Right renal cortex interstitium (tissue), 3 donors: ENCODE results near the gene ZBTB45. TPM values are rescaled to one million over a fixed set of nuclear protein-coding genes. Genes with fewer than 3 reads are reported as not detected.
"Not testable (repeated sequence)": the region's sequence is repeated elsewhere in the genome, so short reads cannot be mapped to it uniquely, and the experiment has no call there.

Source experiments
- DNase-seq, 3 donors: peaks; one replicate each; pipeline ENCODE4 v3.0.0-alpha.2; 2013; ENCODE audit warnings: low read depth in 3 of 3, low spot score in 2 of 3
- polyA plus RNA-seq, 3 donors: library from polyadenylated mRNA; unstranded; fragments of 120-200 nt; gene quantifications; one replicate each; pipeline ENCODE4 v1.2.1, GENCODE V29; 2013; ENCODE audit not compliant: insufficient read length in 3 of 3

ZBTB45 gene
- polyA plus RNA-seq, 3 donors: 7.8 to 10.5 (median 10.0) TPM

DNA sequence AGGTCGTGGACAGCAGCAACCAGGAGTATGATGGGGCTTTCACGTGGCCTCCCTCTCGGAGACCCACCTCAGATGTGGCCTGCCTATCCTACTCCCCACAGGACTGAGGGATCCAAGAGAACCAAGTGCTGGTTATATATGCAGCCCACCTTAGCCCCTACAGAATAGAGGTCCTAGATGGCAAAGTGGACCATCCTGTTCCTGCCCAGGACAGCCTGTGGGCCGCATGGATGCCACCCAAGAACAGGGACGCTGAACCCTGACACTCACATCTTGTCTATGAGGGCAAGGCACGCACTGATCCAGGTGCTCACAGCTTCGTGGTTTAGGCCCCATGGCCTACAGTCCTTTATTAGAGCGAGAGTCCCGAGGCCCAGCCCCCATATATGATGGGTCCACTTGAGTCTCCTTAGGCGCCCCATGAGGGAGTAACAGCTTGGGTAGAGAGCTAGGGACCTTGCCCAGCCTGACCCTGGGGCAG is 6.4 kb downstream of the ZBTB45 start:
- DNase-seq: no peak

DNA sequence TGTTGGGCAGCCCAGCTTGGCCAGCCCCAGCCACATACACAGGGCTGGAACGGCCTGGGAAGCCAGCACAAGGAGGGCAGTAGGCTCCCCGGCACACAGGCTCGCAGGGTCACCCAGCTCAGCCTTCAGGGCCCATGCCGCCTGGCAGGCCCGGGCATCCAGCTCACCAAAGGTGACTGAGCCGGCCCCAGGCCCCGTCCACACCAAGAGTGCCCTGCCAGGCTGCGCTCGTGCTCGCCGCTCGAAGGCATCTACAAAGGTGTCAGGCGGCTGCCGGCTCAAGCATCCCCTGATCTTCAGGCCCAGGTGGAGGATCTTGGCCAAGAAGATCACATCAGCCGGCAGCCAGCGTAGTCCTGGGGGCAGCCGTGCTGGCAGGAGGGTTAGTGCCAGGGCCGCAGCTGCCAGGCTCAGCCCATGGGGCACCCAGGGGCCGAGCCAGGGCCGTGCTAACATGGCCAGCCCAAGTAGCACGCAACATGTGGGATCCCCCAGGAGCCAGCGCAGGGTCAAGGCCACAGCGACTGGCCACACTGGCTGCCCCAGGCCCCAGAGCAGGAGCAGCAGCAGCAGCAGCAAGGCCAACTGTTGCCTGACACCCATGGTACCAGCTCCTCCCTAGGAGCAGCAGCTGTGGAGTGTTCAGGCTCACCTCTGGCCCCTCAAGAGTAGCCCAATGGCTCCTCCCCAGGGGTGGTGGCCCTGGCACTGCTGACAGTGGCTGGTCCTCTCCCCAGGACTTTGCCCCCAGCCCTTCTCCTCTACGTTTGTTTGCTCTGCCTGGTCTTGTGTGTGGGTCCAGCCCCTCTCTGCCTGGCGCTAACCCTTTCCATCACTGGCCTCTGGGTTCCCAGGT is 8.0 kb downstream of the ZBTB45 start, which contains the start of gene SLC27A5:
TSS of gene SLC27A5 (minus strand) at position 640 of the 856 bp plus-strand sequence. CDS start at position 603, 37 bp downstream.
- no peak for DNase-seq

DNA sequence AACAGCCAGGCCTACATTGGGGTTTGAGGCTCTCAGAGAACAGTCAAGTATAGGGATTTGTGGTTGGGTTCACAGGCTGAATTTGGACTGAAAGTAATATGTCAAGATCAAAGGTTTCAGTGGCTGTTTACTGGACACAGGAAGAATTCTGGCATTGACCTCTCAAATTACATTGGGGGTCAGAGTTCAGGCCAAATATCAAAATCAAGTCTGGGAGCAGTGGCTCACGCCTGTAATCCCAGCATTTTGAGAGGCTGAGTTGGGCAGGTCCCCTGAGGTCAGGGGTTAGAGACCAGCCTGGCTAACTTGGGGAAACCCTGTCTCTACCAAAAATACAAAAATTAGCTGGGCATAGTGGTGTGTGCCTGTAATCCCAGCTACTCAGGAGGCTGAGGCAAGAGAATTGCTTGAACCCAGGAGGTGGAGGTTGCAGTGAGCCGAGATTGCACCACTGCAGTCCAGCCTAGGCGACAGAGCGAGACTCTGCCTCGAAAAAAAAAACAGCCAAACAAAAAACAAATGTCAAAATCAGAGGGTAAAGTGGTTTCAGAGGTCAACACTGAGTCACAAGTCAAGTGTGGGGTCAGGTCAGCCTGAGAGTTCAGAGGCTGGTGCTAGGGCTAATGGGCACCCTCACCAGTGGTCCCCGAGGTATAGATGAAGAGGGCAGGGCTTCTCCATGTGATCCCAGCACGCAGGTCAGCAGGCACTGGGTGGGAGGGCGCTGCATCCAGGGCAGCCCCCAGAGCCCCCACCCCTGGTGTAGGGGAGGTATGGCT is 9.3 kb downstream of the ZBTB45 start:
- DNase-seq: no peak

DNA sequence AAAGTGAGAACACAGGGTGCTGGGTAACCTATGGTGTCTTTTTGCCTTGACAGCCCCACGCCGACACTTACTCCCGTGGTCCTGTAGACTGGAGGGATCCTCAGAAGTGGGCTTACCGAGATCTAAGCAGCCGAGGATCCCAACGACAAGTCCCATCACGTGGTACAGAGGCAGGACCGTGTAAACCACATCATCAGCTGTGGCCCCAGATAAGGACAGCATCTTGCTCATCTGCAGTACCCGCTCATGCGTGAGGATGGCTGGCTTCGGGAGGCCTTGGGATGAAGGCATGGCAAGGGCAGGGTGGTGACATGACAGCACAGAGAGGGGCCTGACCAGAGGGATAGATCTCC is 9.9 kb downstream of the ZBTB45 start:
- DNase-seq: no peak

DNA sequence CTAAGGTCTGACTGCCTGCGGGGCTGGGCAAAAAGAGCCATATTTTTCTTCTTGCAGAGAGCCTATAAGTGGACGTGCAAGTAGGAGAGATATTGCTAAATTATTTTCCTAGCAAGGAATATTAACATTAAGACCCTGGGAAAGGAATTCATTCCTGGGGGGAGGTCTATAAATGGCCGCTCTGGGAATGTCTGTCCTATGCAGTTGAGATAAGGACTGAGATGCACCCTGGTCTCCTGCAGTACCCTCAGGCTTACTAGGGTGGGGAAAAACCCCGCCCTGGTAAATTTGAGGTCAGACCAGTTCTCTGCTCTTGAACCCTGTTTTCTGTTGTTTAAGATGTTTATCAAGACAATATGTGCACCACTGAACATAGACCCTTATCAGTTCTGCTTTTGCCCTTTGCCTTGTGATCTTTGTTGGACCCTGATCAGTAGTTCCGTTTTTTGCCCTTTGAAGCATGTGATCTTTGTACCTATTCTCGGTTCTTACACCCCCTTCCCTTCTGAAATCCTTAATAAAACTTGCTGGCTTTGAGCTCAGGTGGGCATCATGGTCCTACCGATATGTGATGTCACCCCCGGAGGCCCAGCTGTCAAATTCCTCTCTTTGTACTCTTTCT is 11.9 kb downstream of the ZBTB45 start:
- not testable (repeated sequence) for DNase-seq

DNA sequence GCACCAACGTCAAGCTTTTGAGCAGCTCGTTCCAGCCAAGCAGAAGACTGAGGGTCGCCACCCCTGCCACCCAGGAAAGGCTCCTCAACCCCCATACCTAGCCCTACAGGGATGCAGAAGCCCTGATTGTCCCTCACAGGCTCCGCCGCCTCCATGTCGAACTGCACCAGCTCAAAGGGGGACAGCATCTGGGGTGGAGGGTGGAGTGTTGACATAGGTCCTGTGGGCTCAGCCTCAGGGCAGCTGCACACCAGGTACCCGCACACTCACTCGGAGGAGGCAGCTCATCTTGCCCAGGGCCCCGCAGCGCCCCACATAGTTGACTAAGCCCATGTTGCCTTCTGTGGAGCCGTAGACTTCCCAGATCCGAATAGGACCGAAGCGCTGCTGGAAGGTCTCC is 19.4 kb downstream of the ZBTB45 start:
- no peak for DNase-seq

DNA sequence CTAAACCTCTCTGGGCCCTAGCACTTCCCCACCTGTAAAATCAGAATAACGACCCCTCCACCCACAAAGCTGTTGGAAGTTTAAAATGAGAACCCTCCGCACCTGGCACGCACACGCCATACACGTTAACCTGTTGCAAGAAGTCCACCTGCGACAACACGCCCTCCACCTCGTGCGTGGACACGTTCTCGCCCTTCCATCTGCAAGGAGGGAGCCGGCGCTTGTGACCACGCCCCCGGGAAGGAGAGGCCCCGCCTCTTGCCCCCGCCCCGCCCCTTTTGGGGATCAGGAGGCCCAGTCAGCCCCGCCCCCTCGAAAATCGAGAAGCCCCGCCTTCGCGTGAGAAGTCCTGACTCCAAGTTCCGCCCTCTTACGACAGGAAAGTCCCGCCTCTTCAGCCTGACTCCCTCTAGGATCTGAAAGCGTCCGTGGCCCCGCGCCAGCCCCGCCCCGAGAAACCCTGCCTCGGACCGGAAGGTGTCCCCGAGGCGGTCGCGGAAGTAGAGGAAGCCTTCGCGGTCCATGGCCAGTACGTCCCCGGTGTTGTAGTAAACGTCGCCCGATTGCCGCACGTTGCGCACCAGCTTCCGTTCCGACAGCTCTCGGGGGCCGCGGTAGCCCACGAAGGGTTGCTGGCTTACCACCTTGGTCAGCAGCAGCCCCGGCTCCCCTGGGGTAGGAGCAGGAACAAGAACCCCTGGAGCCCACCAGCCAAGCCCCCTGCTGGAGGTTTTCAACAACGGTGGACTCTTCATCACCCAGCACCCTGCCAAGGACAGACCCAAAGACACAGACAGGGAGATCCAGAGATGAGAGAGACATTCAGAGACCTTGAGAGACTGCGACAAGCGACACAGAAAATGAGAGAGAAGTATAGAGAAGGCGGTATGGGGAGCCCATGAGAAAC is 20.3 kb downstream of the ZBTB45 start:
- peak in 2 of 3 donors; percentile 93 to 96 for DNase-seq

DNA sequence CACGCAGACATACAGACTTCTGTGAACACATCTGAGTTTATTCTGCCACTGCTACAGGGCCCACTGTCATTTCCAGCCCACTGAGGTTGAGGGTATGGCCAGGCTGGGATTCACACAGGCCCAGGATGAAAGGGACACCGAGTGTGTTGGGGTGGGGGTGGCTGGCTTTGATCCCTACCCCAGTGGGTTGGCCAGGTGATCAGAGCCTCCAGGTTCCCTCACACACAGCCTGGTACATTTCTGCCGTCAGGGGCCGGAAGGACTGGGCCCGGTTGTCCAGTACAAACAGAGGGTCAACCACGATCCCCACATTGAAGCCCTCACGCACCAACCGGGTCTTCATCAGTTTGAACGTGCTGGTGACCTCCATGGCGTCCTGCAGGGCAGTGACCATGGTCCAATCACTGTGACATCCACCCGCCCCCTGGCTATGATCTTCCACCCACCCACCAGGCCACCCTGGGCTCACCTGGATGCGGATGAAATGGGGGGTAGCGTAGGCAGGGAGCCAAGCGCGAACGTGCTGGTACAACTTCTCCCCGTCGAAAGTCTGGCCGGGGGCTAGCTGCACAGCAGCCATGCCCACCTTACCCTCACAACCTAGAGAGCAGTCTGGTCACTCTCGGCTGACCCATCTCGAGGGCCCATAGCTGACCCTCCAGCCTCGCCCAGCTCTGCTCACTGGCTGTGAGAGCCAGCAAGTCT is 21.1 kb downstream of the ZBTB45 start:
- no peak for DNase-seq

DNA sequence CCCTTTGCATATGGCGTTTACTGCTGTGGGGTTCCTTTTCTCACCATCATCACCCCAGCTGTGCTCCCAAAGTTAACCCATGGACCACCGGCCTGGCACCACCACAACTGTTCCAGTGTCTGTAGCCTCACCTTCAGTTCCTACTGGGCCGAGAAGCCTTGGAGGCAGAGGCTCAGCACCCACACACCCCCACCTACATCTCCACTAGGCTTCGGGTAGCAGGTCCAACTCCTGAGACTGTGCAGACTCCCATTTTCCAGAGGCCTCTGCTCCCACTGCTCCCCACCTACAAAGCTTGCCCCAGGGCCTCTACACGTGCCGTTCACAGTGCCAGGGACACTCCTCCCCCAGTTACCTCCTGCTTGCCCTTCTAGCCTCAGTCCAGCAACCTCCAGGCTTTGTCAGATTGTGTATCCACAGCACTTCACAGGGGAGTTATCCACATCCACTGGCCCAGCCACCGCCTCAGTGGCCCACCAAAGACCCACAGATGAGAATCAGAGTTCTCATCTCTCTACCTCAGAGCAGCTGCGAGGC is 21.9 kb downstream of the ZBTB45 start:
- DNase-seq: no peak

DNA sequence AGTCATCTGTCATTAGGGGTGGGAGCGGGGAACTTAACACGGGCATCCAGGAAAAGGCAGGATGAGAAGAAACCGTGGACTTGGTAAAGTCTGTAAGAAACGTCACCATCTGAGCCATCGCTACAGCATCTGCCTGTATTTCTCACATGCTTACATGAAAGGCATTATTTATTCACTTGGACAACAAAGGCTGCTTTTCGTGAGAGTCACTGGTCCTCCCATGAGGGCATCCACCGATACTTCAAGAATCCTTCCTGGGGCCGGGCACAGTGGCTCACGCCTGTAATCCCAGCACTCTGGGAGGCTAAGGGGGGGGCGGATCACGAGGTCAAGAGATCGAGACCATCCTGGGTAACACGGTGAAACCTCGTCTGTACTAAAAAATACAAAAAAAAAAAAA is 27.3 kb downstream of the ZBTB45 start:
- DNase-seq: no peak

DNA sequence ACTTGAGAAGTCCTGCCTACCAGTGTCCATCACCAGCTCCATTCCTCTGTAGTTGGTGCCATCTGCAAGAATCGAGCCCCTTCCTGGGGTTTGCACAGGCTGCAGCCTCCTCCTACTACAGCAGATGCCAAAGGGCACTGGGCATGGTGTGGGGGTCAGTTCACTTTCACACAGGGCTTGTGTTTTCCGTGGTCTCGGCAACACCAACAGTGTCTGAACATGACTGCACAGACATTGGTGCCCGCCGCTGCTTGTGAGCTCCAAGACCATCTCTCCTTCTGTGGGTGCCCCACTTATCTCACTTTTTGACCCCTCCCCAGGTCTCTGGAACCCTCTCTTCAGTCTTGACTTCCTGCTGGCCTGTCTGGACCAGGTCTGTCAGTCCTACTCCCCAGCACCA is 28.2 kb downstream of the ZBTB45 start:
- DNase-seq: no peak

DNA sequence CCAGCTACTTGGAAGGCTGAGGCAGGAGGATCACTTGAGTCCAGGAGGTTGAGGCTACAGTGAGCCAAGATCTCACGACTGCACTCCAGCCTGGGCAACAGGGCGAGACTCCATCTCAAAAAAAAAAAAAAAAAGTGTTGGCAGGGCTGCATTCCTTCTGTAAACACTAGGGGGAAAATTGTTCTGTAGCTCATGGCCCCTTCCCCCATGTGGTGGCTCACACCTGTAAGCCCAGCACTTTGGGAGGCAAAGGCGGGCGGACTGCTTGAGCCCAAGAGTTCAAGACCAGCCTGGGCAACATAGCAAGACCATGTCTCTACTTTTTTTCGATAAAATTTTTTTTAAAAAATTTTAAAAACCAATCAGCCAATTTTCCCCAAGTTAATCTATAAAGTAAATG is 35.3 kb downstream of the ZBTB45 start:
- not testable (repeated sequence) for DNase-seq

DNA sequence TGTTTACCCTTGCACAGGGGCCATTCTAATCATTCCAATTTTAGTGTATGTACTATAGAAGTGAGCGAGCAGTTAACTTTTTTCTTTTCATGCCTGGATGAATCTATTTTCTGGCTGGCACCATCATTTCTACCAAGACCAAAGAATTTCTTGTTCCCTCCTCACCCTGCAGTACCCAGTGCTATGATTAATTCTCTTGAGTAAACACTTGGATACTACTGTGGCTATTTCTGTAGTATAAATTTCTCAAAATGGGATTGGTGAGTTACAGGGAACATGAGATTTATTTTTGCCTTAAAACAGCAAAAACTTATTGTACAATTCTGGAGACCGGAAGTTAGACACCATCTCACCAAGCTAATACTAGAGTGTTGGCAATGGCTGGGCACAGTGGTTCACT is 35.8 kb downstream of the ZBTB45 start:
- no peak for DNase-seq

DNA sequence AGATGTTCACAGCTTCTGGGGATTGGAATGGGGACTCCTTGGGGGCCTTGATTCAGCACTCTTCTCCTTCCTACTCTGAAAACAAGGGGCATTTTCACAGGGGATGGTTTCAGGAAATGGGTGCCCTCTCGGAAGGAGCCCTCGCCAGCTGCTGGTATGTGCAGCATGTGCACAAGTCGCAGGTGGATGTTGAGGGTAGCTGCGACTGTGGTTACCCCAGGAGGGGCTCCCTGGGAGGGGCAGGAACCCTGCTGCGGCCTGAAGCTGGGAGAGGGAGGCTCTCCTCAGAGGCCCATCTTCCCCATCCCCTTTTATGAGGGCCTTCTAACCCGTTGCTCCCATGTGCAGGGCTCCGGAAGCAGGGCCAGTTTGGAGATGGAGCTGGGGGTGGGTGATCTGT is 37.2 kb downstream of the ZBTB45 start:
- DNase-seq: no peak

DNA sequence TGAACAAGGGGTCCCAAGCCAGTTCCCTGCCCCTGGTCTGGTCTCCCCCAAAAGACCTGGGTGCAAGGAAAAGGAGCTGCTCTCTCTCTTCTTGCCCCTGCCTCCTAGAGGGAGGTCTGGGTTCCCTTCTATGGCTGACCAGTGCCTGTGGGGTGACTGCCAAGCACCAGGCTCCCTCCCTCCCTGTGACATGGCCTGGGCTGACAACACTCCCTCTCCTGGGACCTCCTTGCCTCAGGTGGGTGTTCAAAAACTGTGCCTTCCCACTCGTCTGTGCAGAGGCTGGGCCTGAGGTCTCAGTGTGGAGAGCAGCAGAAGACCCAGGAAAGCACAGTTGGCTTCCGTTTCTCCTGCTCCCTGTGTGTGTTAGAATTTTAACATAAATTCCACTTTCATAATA is 38.8 kb downstream of the ZBTB45 start:
- DNase-seq: no peak

DNA sequence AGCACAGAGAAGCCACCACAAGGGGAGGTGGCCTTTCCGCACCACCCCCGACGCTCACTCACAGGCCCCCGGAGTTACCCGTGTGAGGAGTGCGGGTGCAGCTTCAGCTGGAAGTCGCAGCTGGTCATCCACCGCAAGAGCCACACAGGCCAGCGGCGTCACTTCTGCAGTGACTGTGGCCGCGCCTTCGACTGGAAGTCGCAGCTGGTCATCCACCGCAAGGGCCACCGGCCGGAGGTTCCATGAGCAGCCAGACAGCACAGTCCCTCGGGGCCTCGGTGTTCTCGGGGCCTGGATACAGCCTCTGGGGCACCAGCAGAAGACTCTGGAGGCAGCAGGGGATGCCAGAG is 39.2 kb downstream of the ZBTB45 start:
- no peak for DNase-seq

DNA sequence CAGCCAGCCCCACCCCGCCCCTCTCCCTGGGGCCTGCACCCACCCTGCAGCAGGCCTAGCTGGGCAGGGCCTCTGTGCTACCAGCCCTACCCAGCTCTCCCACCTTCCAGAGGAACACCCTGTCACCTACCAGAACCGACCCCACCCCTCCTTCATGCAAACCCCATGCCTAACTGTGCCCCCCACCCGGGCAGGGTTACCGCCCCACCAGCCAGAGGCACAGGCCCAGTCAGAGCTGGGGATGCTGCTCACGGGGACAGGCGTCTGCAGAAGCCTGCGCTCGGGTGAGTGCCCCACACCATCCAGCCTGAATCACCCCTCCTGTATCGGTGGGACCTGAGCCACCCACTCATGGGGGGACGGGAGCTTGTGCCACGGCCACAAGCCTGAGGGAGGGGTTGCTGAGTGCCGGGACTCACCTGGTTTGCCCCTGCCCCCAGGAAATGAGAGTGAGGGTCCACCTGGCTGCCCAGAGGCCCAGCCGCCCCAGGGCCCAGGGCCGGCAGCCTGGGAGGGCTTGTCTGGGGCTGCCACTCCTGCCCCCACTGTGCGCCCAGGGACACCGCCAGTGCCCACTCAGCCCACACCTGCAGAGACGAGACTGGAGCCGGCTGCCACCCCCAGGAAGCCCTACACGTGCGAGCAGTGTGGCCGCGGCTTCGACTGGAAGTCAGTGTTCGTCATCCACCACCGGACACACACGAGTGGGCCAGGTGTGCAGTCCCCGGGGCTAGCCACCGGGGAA is 39.7 kb downstream of the ZBTB45 start:
- DNase-seq: no peak

DNA sequence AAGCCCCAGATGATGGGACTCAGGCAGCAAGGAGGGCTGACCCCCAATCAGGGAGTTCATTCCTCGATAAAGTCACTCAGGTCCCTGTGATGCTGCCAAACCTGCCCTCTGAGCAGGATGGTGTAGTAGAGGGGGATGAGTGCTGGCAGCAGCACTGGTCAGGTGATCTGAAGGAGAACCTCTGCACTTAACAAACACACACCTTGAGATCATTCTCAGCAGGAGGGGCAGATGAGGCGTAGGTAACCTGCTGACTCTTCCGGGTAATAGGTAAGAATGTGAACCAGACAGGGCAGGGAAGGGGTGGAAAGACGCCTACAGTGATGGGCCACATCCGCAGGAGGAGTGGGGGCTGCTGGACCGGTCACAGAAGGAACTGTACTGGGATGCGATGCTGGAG is 40.3 kb downstream of the ZBTB45 start:
- no peak for DNase-seq

DNA sequence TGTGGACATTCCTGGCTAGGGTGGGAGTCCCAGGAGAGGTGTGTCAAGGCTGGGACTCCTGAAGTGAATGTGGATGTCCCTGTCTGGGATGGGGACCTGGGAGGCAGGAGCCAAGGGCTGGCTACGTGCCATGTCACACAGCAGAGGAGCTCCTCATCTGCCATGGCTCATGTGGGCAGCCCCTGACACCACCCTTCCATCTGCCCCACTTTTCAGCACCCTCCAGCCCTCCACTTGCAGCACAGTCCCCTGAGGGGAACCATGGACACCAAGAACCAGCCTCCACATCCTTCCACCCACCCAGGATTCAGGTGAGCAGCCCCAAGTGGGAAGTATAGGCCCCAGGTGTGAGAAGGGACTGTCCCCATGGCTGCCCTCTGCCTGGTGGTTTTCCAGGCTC is 41.7 kb downstream of the ZBTB45 start:
- DNase-seq: no peak
